K562 (cell line): ENCODE measurements around the gene PEPD. TPM values are rescaled to one million over a fixed set of nuclear protein-coding genes. Genes with fewer than 3 reads are reported as not detected.
A peak's percentile ranks its signal among the peaks of the same experiment; 100 is the strongest.

ENCODE experiments used
- AFF1 ChIP-seq, 2 experiments: fragments of 450-650 bp; IDR thresholded peaks; 2 replicates each; pipeline ENCODE4 v1.6.1; 2018; ENCODE audit warnings: mild to moderate bottlenecking in 2 of 2, low read depth in 1 of 2; ENCODE audit not compliant: partially characterized antibody in 2 of 2
- ELF4 ChIP-seq: fragments of 450-650 bp; formaldehyde crosslinking; IDR thresholded peaks from 2 replicates; pipeline ENCODE4 v1.4.0; 2022; ENCODE audit warnings: missing genetic modification characterization
- ERF ChIP-seq: fragments of 450-650 bp; formaldehyde crosslinking; IDR thresholded peaks from 2 replicates; pipeline ENCODE4 v1.4.0; 2020; ENCODE audit warnings: mild to moderate bottlenecking, mixed read lengths
- MGA ChIP-seq: fragments of 450-650 bp; IDR thresholded peaks from 2 replicates; pipeline ENCODE4 v1.6.1; 2016; ENCODE audit warnings: mild to moderate bottlenecking, moderate library complexity
- VEZF1 ChIP-seq: fragments of 200-800 bp; sonication (Bioruptor generic); IDR thresholded peaks from 2 replicates; pipeline ENCODE4 v1.6.1; 2017; ENCODE audit warnings: missing genetic modification characterization, missing compliant biosample characterization
- ZBTB33 ChIP-seq: sonication (generic); formaldehyde crosslinking; IDR thresholded peaks from 2 replicates; pipeline ENCODE4 v1.8.1; 2023; ENCODE audit warnings: mild to moderate bottlenecking, missing genetic modification reagents
- ZNF232 ChIP-seq: sonication (generic); formaldehyde crosslinking; IDR thresholded peaks from 2 replicates; pipeline ENCODE4 v1.8.0; 2022; ENCODE audit warnings: mild to moderate bottlenecking, missing genetic modification reagents
- polyA plus RNA-seq, 8 experiments: library from polyadenylated mRNA; depleted of rRNA in 4 of 8; stranded (reverse) in 5 of 8; unstranded in 3 of 8; fragments of >200 nt; fragmentation: Nextera tagmentation in 2 of 8; fragmentation: Illumina TruSeq in 1 of 8; extraction: Ambion mirVana in 2 of 8; extraction: Trizol in 1 of 8; gene quantifications; 2 replicates each; pipeline versions ENCODE4 v1.2.1 to v1.2.3, GENCODE V29; 2011 to 2014; ENCODE audit warnings: inconsistent platforms in 1 of 8, missing spikeins in 1 of 8
- total RNA-seq, 7 experiments: library from RNA; depleted of rRNA in 6 of 7; stranded (reverse); fragments of >200 nt in 6 of 7; fragmentation: Illumina TruSeq in 2 of 7; extraction: Trizol in 2 of 7; gene quantifications; 2 replicates each; pipeline versions ENCODE4 v1.2.1 to v1.2.3, GENCODE V29; 2011 to 2021; ENCODE audit warnings: low replicate concordance in 1 of 7

PEPD gene
- total and polyA plus RNA-seq, 9 of the 15 experiments (the other 6 are each of a cell fraction or from before 2014, with no cell fraction given) = 1.3 to 19.2 (median 16.0) TPM

GRCh38 chr19:33374236-33374714 is 147.3 kb downstream of the PEPD start (continued):
- TF ChIP-seq MGA (peak; percentile 55), AFF1 (IDR thresholded peaks at IDR 0.05; ENCODE audit: low read depth in 1 of 2, partially characterized antibody in 2 of 2) (peak in 1 of 2 experiments; percentile 44), ZBTB33 (CRISPR knock-in tag) (no peak), ELF4 (CRISPR knock-in tag) (0 out of 2 replicates have a peak, but pooled peaks have one; percentile 40), ZNF232 (CRISPR knock-in tag) (no peak), VEZF1 (CRISPR knock-in tag) (0 out of 2 replicates have a peak, but pooled peaks have one; percentile 38), ERF (CRISPR knock-in tag) (no peak)
